GM18909 (cell line): ENCODE measurements around the gene CHTOP.
"Not testable (repeated sequence)": the region's sequence is repeated elsewhere in the genome, so short reads cannot be mapped to it uniquely, and the experiment has no call there.

Source experiments
- ATAC-seq: cut with Tn5 transposase; IDR thresholded peaks from one replicate; pipeline ENCODE4 v1.9.1; 2021; ENCODE audit warnings: mild to moderate bottlenecking; ENCODE audit not compliant: unreplicated experiment, poor library complexity

The CHTOP gene

GRCh38 chr1:153631047-153632022 is 2.5 kb upstream of the CHTOP start:
- no peak for ATAC-seq

GRCh38 chr1:153633161-153633753 is 609 bp upstream of the CHTOP start:
- peak; percentile 0 for ATAC-seq

GRCh38 chr1:153635872-153636271 is 2.0 kb downstream of the CHTOP start:
- no peak for ATAC-seq

- ATAC-seq = no peak
These were observed 2.4 kb downstream of the CHTOP start for GRCh38 chr1:153636312-153636711.

GRCh38 chr1:153638261-153638660 is 4.4 kb downstream of the CHTOP start:
- ATAC-seq = no peak

- no peak for ATAC-seq
These were observed 5.4 kb downstream of the CHTOP start for GRCh38 chr1:153639280-153639679.

GRCh38 chr1:153640213-153640612 is 6.3 kb downstream of the CHTOP start:
- not testable (repeated sequence) for ATAC-seq

GRCh38 chr1:153640861-153641260 is 7.0 kb downstream of the CHTOP start:
- ATAC-seq = no peak

- no peak for ATAC-seq
These were observed 8.3 kb downstream of the CHTOP start for GRCh38 chr1:153642161-153642560.

GRCh38 chr1:153643100-153643499 is 9.2 kb downstream of the CHTOP start:
- no peak for ATAC-seq

- no peak for ATAC-seq
These were observed 9.9 kb downstream of the CHTOP start for GRCh38 chr1:153643816-153644215.

GRCh38 chr1:153646672-153647345 is 12.9 kb downstream of the CHTOP start:
- no peak for ATAC-seq

GRCh38 chr1:153647346-153647714 is 13.5 kb downstream of the CHTOP start:
- no peak for ATAC-seq

GRCh38 chr1:153648000-153648643 is 14.3 kb downstream of the CHTOP start:
- no peak for ATAC-seq

- no peak for ATAC-seq
These were observed 15.4 kb downstream of the CHTOP start for GRCh38 chr1:153649137-153649862.

- no peak for ATAC-seq
These were observed 16.0 kb downstream of the CHTOP start for GRCh38 chr1:153649863-153650235.

GRCh38 chr1:153651771-153652170 is 17.9 kb downstream of the CHTOP start:
- no peak for ATAC-seq

GRCh38 chr1:153652805-153653500 is 19.1 kb downstream of the CHTOP start:
- no peak for ATAC-seq

GRCh38 chr1:153655333-153655732 is 21.5 kb downstream of the CHTOP start:
- no peak for ATAC-seq
